HG03442 (cell line): ENCODE results near the gene HOXC4.
A peak's percentile ranks its signal among the peaks of the same experiment; 100 is the strongest.

Source experiments
- ATAC-seq: cut with Tn5 transposase; IDR thresholded peaks from one replicate; pipeline ENCODE4 v1.9.1; 2021; ENCODE audit warnings: mild to moderate bottlenecking, moderate library complexity; ENCODE audit not compliant: unreplicated experiment

Gene HOXC4

DNA sequence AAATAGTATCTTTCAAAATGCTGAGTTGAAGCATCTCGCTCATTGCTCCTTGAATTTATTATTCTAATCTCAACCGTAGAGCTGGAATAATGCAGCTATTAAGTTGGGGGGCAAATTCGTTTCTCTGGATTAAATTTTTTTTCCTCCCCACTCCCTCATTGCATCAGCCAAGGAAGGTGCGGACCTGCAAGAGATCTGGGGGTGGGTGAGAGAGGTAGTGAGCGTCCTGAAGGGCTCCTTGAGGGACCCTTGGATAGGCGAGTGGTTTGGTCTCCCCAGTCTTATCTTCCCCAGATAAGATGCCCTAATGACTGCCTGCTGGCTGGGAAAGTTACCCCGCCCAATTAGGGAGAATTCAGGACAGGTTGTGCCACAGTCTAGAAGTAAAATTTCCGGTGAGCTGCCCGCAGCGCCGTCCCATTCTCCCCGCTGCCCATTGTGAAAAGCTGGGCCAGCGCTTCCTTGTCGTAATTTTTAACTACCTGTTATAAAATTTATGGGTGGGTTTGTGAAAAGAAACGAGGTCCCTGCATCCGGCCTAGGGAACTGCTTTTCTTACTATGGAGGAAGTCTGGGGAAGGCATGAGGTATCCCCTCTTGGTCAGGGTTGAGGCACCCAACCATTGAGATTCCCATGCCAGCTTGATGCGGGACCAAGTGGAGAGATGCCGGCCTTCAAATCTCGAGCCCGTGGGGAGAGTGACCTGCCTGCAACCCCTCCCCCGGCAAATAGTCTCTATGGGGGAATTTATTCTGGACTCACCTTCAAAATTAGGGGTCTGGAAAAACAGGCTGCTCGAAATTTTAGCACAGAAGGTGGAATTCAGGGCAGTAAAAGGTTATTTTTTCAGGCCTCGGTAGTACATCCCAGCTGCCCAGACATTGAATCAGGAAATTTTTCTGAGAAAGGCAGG lies 38.4 kb upstream of the HOXC4 start:
- no peak for ATAC-seq

DNA sequence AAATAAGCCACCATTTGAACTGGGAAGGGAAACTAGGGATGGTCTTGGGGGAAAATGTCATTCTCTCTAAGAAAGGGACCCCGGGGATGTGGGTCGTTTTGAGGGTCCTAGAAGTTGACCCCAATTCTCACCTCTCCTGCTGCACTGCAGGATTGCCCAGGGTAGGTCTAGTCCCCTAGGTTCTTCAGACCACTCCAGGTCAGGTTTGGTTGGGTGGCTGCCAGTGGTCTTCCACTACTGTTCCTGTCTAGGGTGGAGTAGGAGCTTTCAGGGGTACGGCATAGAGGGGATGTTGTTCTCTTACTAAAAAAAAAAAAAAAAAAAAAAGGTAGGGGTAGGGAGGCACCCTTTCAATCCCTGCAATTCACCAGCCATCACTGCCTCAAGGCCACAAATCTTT lies 37.6 kb upstream of the HOXC4 start:
- ATAC-seq, result no peak

DNA sequence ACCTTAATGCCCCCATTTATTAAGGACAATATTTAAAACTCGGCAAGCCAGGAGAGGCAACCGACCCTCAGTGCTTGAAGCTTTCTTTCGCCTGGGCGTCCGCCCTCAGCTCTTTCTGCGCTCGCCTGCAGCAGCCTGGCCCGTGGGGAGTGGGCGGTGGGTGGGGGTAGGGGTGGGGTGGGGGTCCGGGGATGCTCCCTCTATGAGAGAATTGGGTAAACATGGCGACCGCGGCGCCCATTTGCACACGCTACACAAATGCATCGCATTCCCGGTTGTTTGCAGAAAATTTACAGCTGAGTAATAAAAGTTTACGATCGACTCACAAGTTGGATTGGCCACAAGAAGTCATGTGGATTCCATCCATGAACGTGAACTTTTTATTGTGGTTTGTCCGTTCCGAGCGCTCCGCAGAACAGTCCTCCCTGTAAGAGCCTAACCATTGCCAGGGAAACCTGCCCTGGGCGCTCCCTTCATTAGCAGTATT lies 37.1 kb upstream of the HOXC4 start:
- ATAC-seq, result no peak

- peak; percentile 12 for ATAC-seq
Measured at GRCh38 chr12:54017027-54017788, 36.4 kb upstream of the HOXC4 start.

DNA sequence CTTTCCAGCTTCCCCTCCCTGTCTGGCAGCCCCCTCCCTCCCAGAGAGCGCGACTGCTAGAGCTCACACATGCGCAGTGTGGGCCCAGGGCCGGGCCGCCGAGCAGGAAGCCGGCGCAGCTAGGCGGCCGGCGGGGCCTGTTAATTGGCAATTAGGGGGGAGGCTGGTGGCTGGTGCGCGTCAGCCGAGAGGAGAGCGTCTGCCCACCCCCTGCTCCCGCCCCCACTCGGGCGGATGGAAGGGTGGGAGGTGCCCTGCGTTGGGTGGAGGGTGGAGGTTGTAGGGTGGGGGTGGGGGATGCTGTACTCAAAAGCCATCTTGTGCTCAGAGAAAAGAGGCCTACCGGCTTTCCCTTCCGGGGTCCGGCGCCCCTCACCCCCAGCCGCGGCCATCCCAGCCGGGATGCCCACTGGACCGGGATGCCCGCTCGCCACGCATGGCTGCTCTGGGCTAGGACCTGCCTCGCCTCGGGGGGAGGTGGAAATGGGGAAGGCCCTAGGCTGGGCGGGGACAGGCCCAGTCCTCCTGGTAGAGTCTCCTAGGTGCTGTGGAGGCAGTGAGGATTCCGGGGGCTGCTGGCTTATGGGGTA lies 35.7 kb upstream of the HOXC4 start:
- ATAC-seq, result peak; percentile 80

DNA sequence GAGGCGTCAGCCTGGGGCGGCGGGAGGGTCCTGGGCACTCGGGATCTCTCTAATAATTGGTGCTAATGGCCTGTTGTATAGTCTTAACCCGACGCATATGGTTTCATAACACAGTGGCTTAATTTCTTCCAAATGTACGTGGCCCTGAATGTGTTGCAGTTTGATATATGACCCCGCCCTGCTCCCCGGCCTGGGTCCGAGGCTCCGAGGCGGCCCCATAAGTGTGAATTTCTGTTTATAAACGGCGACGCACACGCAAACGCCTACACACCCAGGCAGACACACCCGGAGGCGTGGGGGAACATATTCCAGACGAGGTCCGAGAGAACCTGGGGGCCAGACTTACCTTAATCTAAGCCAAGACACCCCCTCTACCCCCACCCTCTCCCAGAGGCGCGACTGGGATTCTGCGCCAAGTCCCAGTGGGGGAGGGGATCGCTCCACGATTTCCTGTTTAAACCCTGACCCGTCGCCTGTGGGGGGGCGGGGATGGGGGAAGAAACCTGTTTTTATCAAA lies 35.1 kb upstream of the HOXC4 start:
- no peak for ATAC-seq

DNA sequence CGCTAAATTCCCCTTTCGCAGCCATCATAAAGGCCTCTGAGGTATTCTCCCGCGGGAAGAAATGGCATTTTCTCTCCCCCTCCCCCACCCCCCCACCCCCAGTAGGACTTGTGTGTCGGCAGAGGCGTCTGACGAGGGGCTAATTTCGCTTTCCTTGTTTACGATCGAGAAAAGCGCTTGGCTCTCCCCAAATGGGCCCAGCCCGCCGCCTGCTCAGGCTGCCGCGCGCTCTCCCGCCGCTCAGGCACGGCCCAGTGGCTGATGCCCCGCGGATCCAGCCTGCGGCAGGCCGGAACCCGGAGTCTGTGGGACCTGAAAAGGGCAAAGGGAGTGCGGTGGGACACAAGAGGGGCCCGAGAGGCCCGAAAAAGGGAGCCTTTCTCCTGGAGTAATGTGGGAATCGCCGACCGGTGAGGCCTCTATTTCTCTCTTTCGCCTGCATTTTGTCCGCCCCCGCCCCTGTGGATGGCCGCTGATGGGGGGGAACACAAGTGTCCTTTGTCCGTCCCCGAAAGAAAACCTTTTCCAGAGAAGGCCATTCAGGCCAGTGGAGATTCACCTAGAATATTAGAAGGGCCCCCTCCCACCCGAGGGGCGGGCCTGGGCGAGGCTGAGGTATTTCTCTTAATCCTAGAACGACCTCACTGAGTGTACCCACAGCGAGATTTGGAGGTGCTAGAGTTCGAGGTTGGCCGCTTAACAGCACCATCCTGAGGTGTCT lies 34.4 kb upstream of the HOXC4 start:
- no peak for ATAC-seq

- ATAC-seq, result no peak
Measured at GRCh38 chr12:54019924-54020590, 33.6 kb upstream of the HOXC4 start.

- ATAC-seq, result no peak
Measured at GRCh38 chr12:54020591-54021405, 32.8 kb upstream of the HOXC4 start.

DNA sequence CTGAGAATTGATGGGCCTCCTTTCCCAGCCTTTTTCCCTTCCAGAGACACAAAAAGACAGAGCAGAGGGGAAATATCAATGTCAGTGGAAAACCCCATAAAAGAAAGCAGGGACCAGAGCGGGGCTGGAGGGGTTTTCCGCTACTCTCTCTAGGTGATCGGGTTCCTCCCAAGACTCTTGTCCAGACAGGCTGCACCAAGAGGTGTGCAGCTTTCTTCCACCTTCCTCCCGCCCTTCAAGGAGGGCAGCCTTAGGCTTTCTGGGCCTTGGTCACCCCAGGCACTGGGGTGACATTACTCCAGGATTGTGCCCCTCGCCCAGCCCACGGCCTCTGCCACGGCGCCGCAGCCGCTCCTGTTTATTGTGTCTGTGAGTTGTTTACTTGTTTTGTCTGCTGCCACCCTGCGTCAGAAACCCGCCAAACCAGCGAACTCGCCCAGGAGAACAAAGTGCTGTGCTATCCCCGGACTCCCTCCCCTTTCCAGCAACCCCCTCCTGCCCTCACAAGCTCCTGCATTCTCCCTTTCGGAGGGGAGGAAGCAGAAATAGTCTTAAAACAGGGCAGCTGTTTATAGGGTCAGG lies 32.1 kb upstream of the HOXC4 start:
- no peak for ATAC-seq

DNA sequence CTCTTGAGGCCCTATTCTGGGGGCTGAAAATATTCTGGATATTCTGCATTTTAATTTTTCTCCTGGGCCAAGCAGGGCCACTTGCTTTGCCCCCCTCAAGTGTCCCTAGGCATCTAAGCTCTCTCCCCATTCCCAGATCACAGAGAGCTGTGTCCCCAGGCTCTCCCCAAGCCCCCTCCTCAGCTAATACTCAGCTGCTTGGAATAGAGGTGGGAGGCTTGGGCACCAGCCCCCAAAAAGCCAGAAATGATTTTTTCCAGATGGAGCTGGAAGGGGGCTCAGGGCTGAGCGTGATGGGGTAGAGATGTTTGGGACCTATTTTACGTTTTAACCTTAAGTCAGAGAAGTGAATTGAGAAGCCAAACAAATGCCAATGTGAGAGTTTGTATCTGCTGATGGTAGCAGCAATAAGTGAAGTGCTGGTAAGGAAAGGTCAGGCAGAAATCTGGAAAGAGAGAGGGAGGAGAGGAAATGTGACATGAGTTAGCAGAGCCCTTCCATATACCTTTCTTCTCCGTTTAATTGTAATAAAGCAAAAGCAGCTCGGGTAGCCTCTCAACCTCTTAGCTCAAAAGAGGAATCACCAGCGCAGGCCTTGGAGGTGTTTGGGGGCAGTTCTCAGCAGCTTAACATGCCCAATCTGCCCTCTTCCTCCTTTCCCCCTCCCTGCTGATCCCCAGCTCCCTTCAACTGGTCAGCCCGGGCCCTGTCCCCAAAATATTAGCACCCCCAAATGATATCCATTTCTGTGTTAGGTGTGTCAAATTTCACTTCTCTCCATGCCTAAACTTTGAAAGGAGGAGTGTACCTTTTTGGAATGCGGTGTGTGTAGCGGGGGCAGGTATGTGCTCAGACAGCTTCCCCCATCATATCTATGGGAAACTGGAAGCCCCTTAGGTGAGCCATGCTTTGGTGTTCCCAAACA lies 30.4 kb upstream of the HOXC4 start:
- ATAC-seq, result no peak

- no peak for ATAC-seq
Measured at GRCh38 chr12:54024127-54024526, 29.5 kb upstream of the HOXC4 start.

DNA sequence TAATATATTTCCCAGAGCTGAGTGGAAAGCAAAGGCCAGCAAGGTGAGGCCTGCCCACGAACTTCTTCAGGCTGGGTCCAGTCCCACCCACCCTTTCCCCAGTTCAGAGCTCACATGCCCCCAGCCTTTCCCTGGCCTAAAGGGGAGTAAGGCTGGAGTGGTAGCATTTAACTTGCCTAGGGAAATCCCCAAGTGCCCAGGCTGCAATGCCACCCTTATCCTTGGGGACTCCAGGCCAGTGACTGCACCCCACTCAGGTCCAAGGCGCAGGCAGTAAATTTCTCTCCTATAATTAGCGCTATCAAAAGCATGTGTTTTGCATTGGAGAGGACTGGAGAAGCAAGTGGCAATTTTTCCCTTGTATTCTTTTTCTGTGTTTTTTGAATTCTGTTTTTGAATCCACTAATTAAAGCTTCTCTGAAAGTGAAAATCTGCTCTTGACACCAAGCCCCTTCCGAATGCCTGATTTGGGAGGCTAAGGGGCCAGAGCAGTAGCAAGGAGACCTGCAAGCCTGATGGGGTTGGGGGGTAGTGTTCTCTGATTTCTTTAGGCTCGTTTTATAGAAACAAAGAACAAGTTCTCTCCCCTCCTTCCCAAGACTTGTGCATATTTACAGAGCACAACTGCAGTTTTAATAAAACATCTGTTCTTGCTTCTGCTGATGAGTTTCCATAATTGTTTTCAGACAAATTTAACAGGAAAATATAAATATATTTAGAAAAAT lies 28.9 kb upstream of the HOXC4 start:
- no peak for ATAC-seq

DNA sequence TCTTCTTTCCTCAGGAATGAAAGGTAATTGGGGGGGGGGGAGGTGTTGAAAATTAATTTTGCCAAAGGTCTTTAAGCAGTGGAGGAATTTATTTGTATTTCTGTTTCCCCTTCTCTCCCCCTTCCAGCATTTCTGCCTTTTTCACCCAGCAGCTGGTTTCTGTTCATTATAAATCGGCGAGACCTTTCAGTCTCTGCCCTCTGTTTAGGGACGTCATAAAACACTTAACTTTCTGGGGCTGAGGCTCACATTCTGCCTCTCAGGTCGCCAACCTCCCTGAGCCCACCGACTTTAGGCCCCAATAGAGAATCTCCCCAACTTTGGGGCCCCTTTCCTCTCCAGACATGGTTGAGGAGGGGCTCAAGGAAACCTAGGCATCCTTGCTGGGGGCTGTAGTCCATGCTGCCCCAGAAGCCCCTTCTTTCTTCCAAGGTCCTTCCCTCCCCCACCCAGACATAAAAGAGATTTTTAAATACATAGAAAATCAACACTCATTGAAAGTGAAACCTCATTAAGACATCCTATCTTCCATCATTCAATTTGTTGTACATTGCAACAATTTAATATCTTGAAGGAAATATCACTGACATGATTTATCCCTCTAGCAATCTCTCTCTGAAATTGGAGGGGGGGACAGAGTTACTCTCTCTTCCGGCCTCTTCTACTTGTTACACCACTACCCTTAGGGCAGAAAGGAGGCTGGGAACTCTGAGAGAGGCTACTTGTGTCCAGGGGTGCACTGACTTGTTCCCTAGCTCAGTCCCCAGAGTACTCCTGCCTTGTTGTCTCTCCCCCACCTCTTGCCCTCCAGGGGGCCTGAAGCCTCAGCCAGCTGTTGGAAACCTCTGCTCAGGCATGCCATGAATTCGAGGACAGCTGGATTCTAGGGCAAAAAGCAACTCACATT lies 27.9 kb upstream of the HOXC4 start:
- no peak for ATAC-seq

DNA sequence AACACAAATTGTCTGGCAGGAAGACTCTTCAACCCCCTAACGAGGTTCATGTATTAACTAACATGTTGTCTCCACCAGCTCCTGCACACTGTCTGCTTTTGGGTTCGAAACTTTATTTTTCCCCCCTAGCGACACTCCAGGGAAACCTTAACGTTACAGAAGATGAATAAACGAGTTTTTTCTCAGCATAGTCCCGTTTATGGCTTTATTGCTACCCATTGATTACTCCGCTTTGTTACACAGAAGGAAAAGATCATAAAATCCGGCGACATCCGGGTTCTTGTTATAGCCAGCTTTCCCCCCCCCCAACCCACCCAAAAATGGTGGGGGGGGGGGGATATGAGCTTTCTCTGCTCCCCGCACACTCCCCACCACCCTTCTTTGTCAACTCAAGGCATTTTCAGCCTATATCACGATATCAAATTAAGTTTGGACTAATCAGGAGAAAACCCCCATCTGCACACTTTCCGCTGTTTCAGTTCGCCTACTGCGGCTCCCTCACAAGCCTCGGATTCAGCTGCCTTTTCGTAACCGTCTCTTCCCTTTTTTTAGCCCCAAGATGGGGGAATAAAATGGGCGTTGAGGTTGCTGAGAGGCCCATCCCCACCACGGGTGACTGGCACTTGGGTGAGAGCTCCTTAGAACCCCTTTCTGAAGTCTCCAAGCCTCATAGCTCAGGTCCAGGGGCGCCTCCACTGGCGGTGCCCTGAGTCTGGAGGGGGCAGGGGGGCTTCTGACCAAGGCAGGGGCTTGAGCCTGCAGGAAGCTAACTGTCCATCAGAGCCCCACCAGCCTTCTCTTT lies 26.8 kb upstream of the HOXC4 start:
- no peak for ATAC-seq

- ATAC-seq, result no peak
Measured at GRCh38 chr12:54027442-54027786, 26.2 kb upstream of the HOXC4 start.
